ENCODE measurements around the gene RAE1. TPM values are rescaled to one million over a fixed set of nuclear protein-coding genes. Genes with fewer than 3 reads are reported as not detected.

Gene RAE1
- total RNA-seq, 1 experiment from 2014 or later: 31.3 TPM

DNA sequence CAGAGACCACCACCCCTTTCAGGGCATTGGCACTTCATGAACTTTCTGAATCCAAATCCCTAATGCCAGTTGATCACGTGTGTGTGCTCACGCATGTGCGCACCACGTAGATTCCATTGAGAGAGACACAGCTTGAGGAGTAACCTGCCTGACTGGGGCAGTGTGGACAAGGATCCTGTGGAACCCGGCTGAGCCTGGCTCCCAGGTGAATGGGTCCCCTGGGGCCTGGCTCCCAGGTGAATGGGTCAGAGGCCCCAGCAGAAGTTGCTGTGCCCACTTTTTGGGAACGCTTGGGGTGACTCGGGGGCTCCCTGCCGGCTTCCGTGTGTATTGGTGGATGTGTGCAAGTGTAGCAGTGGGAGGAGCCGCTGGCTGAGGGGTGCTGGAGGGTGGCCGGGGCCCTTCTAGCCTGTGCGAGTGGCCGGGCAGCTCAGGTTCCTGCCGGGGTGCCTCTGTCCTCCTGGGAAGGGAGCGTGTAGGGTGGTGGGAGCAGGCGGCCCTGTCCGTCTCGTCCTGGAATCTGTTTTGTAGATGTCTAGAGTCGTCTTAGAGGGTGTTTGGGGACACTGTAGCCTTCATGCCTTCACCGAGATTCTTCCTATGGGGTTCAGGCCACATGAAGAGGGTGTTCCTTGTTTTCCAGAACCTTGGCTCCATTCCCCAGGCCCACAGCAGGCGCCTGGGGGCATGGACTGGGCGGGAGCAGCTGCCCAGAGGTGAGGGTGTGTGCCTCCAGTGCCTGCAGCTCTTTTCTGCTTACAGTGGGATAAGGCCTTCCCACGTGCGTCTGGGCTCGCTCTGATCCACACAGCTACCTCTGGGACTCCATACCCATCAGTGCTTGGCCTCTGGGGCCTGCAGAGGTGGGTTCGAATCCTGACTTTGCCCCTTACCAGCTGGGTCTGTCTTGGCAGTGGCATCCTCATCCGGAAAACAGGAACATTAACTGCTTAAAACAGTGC is 43.3 kb downstream of the RAE1 start (continued):
- TF ChIP-seq ZNF532 (CRISPR knock-in tag; IDR thresholded peaks at IDR 0.05; ENCODE audit: borderline replicate concordance): no peak
- TF ChIP-seq, protein P1, sequence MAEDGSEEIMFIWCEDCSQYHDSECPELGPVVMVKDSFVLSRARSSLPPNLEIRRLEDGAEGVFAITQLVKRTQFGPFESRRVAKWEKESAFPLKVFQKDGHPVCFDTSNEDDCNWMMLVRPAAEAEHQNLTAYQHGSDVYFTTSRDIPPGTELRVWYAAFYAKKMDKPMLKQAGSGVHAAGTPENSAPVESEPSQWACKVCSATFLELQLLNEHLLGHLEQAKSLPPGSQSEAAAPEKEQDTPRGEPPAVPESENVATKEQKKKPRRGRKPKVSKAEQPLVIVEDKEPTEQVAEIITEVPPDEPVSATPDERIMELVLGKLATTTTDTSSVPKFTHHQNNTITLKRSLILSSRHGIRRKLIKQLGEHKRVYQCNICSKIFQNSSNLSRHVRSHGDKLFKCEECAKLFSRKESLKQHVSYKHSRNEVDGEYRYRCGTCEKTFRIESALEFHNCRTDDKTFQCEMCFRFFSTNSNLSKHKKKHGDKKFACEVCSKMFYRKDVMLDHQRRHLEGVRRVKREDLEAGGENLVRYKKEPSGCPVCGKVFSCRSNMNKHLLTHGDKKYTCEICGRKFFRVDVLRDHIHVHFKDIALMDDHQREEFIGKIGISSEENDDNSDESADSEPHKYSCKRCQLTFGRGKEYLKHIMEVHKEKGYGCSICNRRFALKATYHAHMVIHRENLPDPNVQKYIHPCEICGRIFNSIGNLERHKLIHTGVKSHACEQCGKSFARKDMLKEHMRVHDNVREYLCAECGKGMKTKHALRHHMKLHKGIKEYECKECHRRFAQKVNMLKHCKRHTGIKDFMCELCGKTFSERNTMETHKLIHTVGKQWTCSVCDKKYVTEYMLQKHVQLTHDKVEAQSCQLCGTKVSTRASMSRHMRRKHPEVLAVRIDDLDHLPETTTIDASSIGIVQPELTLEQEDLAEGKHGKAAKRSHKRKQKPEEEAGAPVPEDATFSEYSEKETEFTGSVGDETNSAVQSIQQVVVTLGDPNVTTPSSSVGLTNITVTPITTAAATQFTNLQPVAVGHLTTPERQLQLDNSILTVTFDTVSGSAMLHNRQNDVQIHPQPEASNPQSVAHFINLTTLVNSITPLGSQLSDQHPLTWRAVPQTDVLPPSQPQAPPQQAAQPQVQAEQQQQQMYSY (CRISPR knock-in tag; IDR thresholded peaks at IDR 0.05): no peak
- TF ChIP-seq JUN (CRISPR knock-in tag; IDR thresholded peaks at IDR 0.05): no peak
- TF ChIP-seq CREB1 (CRISPR knock-in tag; IDR thresholded peaks at IDR 0.05): no peak
- TF ChIP-seq, protein P2, sequence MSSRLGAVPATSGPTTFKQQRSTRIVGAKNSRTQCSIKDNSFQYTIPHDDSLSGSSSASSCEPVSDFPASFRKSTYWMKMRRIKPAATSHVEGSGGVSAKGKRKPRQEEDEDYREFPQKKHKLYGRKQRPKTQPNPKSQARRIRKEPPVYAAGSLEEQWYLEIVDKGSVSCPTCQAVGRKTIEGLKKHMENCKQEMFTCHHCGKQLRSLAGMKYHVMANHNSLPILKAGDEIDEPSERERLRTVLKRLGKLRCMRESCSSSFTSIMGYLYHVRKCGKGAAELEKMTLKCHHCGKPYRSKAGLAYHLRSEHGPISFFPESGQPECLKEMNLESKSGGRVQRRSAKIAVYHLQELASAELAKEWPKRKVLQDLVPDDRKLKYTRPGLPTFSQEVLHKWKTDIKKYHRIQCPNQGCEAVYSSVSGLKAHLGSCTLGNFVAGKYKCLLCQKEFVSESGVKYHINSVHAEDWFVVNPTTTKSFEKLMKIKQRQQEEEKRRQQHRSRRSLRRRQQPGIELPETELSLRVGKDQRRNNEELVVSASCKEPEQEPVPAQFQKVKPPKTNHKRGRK (CRISPR knock-in tag; IDR thresholded peaks at IDR 0.05; ENCODE audit: borderline replicate concordance): no peak

GRCh38 chr20:57395111-57395966 is 44.3 kb downstream of the RAE1 start:
- H3K27ac Mint-ChIP-seq: peak overlapping the region; percentile 52; the same call in 1 of the 2 replicates
- no peak for DNase-seq (ENCODE audit: low spot score)
- POLR2A ChIA-PET: interaction anchor here (1.1 kb wide), 1 partner anchor 11 kb away, joined by 4 read pairs; no protein-coding TSS in a partner anchor
- peak; percentile 5 for ATAC-seq
- peaks cover 40% of the 10 kb centered on the region for H3K4me1 Mint-ChIP-seq
- no peaks in the 10 kb centered on the region for H3K9me3 Mint-ChIP-seq
- no peak overlapping the region for H3K4me3 Mint-ChIP-seq
- TF ChIP-seq ZNF423 (CRISPR knock-in tag; IDR thresholded peaks at IDR 0.05): no peak
- peak; percentile 37; the same call in 1 of the 2 replicates for TF ChIP-seq SP1 (CRISPR knock-in tag; conservative IDR thresholded peaks at IDR 0.05)
- no peak for TF ChIP-seq IRF2 (CRISPR knock-in tag; IDR thresholded peaks at IDR 0.05; ENCODE audit: borderline replicate concordance, low read depth)
- TF ChIP-seq ZMAT4 (CRISPR knock-in tag; IDR thresholded peaks at IDR 0.05): no peak
- TF ChIP-seq ZNF121 (CRISPR knock-in tag; IDR thresholded peaks at IDR 0.05): peak; percentile 33; the same call in 1 of the 2 replicates
- TF ChIP-seq, protein P3, sequence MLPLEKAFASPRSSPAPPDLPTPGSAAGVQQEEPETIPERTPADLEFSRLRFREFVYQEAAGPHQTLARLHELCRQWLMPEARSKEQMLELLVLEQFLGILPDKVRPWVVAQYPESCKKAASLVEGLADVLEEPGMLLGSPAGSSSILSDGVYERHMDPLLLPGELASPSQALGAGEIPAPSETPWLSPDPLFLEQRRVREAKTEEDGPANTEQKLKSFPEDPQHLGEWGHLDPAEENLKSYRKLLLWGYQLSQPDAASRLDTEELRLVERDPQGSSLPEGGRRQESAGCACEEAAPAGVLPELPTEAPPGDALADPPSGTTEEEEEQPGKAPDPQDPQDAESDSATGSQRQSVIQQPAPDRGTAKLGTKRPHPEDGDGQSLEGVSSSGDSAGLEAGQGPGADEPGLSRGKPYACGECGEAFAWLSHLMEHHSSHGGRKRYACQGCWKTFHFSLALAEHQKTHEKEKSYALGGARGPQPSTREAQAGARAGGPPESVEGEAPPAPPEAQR (CRISPR knock-in tag; IDR thresholded peaks at IDR 0.05): no peak
- TF ChIP-seq NFATC4 (CRISPR knock-in tag; IDR thresholded peaks at IDR 0.05): no peak
- no peak for TF ChIP-seq NFYB (CRISPR knock-in tag; conservative IDR thresholded peaks at IDR 0.05; ENCODE audit: low read depth)
- TF ChIP-seq FOXK1 (CRISPR knock-in tag; IDR thresholded peaks at IDR 0.05): no peak
- TF ChIP-seq ZNF263 (CRISPR knock-in tag; IDR thresholded peaks at IDR 0.05; ENCODE audit: low read depth): no peak
- no peak for TF ChIP-seq ETV6 (CRISPR knock-in tag; IDR thresholded peaks at IDR 0.05)
- peaks cover 43% of the 10 kb centered on the region for H3K36me3 Mint-ChIP-seq
- no peaks in the 10 kb centered on the region for H3K27me3 Mint-ChIP-seq (ENCODE audit: low read depth)
- CTCF ChIA-PET: interaction anchor here (0.8 to 1.0 kb wide), 2 partner anchors 12 to 14 kb away, joined by 3 read pairs; no protein-coding TSS in a partner anchor

Data from WTC11 (cell line).